Smooth muscle cell (in vitro differentiated cells): ENCODE results near the gene MINPP1. TPM values are rescaled to one million over a fixed set of nuclear protein-coding genes. Genes with fewer than 3 reads are reported as not detected.

Source experiments
- DNase-seq: peaks from one replicate; lab custom pipeline; 2025; ENCODE audit not compliant: unreplicated experiment; lab: John Stamatoyannopoulos, UW
- H2AFZ ChIP-seq: fragments of 200-600 bp; sonication (generic); 2 replicates; pipeline ENCODE4 v1.6.0; 2016; ENCODE audit warnings: antibody characterized with exemption, low read depth, mild to moderate bottlenecking
- H3F3A ChIP-seq: fragments of 200-600 bp; sonication (generic); 2 replicates; pipeline ENCODE4 v1.6.0; 2017; ENCODE audit warnings: antibody characterized with exemption, low read depth
- H3K27ac ChIP-seq: fragments of 200-600 bp; sonication (generic); 2 replicates; pipeline ENCODE4 v1.5.1; 2016; ENCODE audit warnings: low read depth, mild to moderate bottlenecking
- H3K27me3 ChIP-seq: fragments of 200-600 bp; sonication (generic); 2 replicates; pipeline ENCODE4 v1.6.1; 2016; ENCODE audit warnings: low read depth, mild to moderate bottlenecking
- H3K36me3 ChIP-seq: fragments of 200-600 bp; sonication (generic); 2 replicates; pipeline ENCODE4 v1.5.1; 2016; ENCODE audit warnings: low read depth
- H3K4me1 ChIP-seq: fragments of 200-600 bp; sonication (generic); 2 replicates; pipeline ENCODE4 v1.5.1; 2016; ENCODE audit warnings: low read depth
- H3K4me2 ChIP-seq: fragments of 200-600 bp; sonication (generic); 2 replicates; pipeline ENCODE4 v1.6.0; 2016; ENCODE audit warnings: mild to moderate bottlenecking
- H3K4me3 ChIP-seq: fragments of 200-600 bp; sonication (generic); 2 replicates; pipeline ENCODE4 v1.5.1; 2016; ENCODE audit warnings: mild to moderate bottlenecking
- H3K79me2 ChIP-seq: fragments of 200-600 bp; sonication (generic); 2 replicates; pipeline ENCODE4 v1.6.0; 2016; ENCODE audit warnings: low read depth, mild to moderate bottlenecking
- H3K9ac ChIP-seq: fragments of 200-600 bp; sonication (generic); 2 replicates; pipeline ENCODE4 v1.6.0; 2016; ENCODE audit warnings: low read depth
- H3K9me3 ChIP-seq: fragments of 200-600 bp; sonication (generic); replicated peaks from 2 replicates; pipeline ENCODE4 v1.5.1; 2016; ENCODE audit warnings: low read depth
- H4K20me1 ChIP-seq: fragments of 200-600 bp; sonication (generic); 2 replicates; pipeline ENCODE4 v1.6.0; 2016; ENCODE audit warnings: low read depth
- CTCF ChIP-seq: fragments of 200-600 bp; sonication (generic); IDR thresholded peaks from 2 replicates; pipeline ENCODE4 v1.5.1; 2017; ENCODE audit warnings: borderline replicate concordance, mild to moderate bottlenecking, antibody characterized with exemption; ENCODE audit not compliant: insufficient read depth, poor library complexity, severe bottlenecking
- WGBS: methylation state at CpG from one replicate; pipeline ENCODE4 v1.1.7; 2016; ENCODE audit warnings: low lambda C conversion rate; 5-methylcytosine and 5-hydroxymethylcytosine counted together
- polyA plus RNA-seq: library from polyadenylated mRNA; unstranded; fragments of >200 nt; fragmentation: Nextera tagmentation; extraction: Ambion mirVana; gene quantifications from 2 replicates; pipeline ENCODE4 v1.2.1, GENCODE V29; 2016
- total RNA-seq: library from RNA; depleted of rRNA; stranded (reverse); fragments of >200 nt; gene quantifications from 2 replicates; pipeline ENCODE4 v1.2.3, GENCODE V29; 2014

Gene MINPP1
- total and polyA plus RNA-seq, 2 experiments from 2014 or later, result 24.5 to 31.7 TPM

DNA sequence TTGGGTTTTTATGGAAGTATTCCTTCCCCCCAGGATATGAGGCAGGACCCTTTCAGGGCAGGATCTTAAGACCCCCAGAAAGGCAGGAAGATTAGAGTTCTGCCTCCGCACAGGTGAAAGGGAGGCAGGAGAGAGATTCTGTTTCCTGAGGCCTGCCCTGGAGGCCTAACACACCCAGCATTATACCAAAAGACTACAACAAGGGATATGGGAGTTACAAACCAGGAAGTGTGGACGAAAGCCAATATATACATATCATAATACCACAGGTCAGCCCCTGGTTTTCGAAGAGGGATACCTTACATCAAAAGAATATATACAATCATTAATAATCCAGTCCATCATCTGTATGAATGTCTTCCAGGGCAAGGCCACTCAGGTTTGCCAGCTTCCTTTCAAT lies 14.2 kb downstream of the MINPP1 start:
- Histone ChIP-seq H3K4me3 (no peak overlapping the region), H3K36me3 (peaks cover 17% of the 10 kb centered on the region), H3K9ac (no peak overlapping the region), H3K4me2 (no peak overlapping the region), H3F3A (peaks cover 3% of the 10 kb centered on the region), H3K79me2 (no peaks in the 10 kb centered on the region), H3K27ac (no peak overlapping the region), H3K27me3 (no peaks in the 10 kb centered on the region), H3K4me1 (no peaks in the 10 kb centered on the region), H4K20me1 (peaks cover 4% of the 10 kb centered on the region), H2AFZ (no peak overlapping the region), H3K9me3 (no peaks in the 10 kb centered on the region)
- no peak for TF ChIP-seq CTCF
- WGBS, result 96% methylated on average over 3 of the region's 3 CpGs
- no peak for DNase-seq

DNA sequence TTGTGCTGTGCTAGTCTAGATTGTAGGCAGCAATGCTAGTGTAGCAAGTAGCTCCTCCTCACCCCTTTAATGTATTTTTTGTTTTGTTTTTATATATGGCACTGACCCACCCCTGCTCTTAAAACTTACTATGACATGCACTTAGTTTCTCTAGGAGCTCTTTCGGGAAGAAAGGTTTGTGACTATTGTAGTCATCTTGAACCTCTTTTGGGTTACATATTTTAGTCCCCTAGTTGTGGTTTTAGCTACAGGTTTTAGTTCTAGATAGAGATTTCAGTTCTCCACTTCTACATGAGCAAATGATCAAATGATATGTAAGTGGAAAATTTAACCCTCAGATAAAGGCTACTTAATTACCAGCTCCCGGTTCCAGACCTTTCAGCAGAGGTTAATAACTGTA lies 14.9 kb downstream of the MINPP1 start:
- Histone ChIP-seq H3F3A (peaks cover 4% of the 10 kb centered on the region), H3K9ac (no peak overlapping the region), H3K36me3 (peaks cover 17% of the 10 kb centered on the region), H3K9me3 (no peaks in the 10 kb centered on the region), H4K20me1 (peaks cover 4% of the 10 kb centered on the region), H3K4me3 (no peak overlapping the region), H3K27me3 (no peaks in the 10 kb centered on the region), H3K27ac (no peak overlapping the region), H3K4me1 (no peaks in the 10 kb centered on the region), H3K4me2 (no peak overlapping the region), H3K79me2 (no peaks in the 10 kb centered on the region), H2AFZ (no peak overlapping the region)
- WGBS, result 97% methylated on average over 2 of the region's 2 CpGs
- DNase-seq, result no peak
- no peak for TF ChIP-seq CTCF

GRCh38 chr10:87523731-87524130 lies 19.0 kb downstream of the MINPP1 start:
- Histone ChIP-seq H2AFZ (no peak overlapping the region), H3K4me2 (no peak overlapping the region), H3K9ac (no peak overlapping the region), H3K36me3 (peaks cover 6% of the 10 kb centered on the region), H3F3A (peaks cover 4% of the 10 kb centered on the region), H3K9me3 (no peaks in the 10 kb centered on the region), H3K27me3 (no peaks in the 10 kb centered on the region), H3K27ac (no peak overlapping the region), H3K4me1 (no peaks in the 10 kb centered on the region), H3K79me2 (peaks cover 12% of the 10 kb centered on the region), H4K20me1 (peaks cover 4% of the 10 kb centered on the region), H3K4me3 (no peak overlapping the region)
- 34% methylated on average over 2 of the region's 2 CpGs for WGBS
- DNase-seq, result no peak
- TF ChIP-seq CTCF, result no peak

DNA sequence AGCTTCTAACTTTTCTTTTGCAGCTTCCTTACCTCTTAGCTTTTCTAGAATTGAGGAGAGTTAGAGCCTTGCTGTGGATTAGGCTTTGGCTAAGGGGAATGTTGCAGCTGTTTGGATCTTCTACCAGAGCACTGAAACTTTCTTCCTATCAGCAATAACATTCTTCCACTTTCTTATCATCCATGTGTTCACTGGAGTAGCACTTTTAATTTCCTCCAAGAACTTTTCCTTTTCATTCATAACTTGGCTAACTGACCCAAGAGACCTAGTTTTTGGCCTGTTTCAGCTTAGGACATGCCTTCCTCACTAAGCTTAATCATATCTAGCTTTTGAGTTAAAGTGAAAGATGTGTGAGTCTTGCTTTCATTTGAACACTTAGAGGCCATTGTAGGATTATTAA lies 19.6 kb downstream of the MINPP1 start:
- Histone ChIP-seq H3K4me1 (no peaks in the 10 kb centered on the region), H3K27ac (no peak overlapping the region), H2AFZ (no peak overlapping the region), H3K9me3 (no peaks in the 10 kb centered on the region), H3K79me2 (peaks cover 12% of the 10 kb centered on the region), H3K27me3 (no peaks in the 10 kb centered on the region), H3K36me3 (peaks cover 6% of the 10 kb centered on the region), H3F3A (peaks cover 4% of the 10 kb centered on the region), H3K9ac (no peak overlapping the region), H3K4me3 (no peak overlapping the region), H4K20me1 (peaks cover 4% of the 10 kb centered on the region), H3K4me2 (no peak overlapping the region)
- DNase-seq, result no peak
- no peak for TF ChIP-seq CTCF
